HG03469 (cell line): ENCODE data around the gene HCAR1.
"Not testable (repeated sequence)": the region's sequence is repeated elsewhere in the genome, so short reads cannot be mapped to it uniquely, and the experiment has no call there.

ENCODE experiments used
- ATAC-seq: cut with Tn5 transposase; IDR thresholded peaks from one replicate; pipeline ENCODE4 v1.9.1; 2021; ENCODE audit warnings: mild to moderate bottlenecking, moderate library complexity, moderate number of reproducible peaks; ENCODE audit not compliant: unreplicated experiment

Gene HCAR1

GRCh38 chr12:122721057-122721545, 9.5 kb downstream of the HCAR1 start:
- no peak for ATAC-seq

GRCh38 chr12:122716658-122717057, 14.0 kb downstream of the HCAR1 start, which contains the start of gene HCAR3:
Gene HCAR3 (minus strand): TSS chr12:122716811. CDS start chr12:122716737, 74 bp downstream.
- ATAC-seq: not testable (repeated sequence)

GRCh38 chr12:122715211-122715610, 15.4 kb downstream of the HCAR1 start:
- not testable (repeated sequence) for ATAC-seq

- not testable (repeated sequence) for ATAC-seq
Measured at GRCh38 chr12:122713491-122714188, 17.0 kb downstream of the HCAR1 start.

- ATAC-seq: not testable (repeated sequence)
Measured at GRCh38 chr12:122711266-122711665, 19.4 kb downstream of the HCAR1 start.

- ATAC-seq: not testable (repeated sequence)
Measured at GRCh38 chr12:122710341-122710740, 20.3 kb downstream of the HCAR1 start.

- not testable (repeated sequence) for ATAC-seq
Measured at GRCh38 chr12:122709287-122709686, 21.4 kb downstream of the HCAR1 start.

- ATAC-seq: not testable (repeated sequence)
Measured at GRCh38 chr12:122703841-122704240, 26.8 kb downstream of the HCAR1 start.

DNA sequence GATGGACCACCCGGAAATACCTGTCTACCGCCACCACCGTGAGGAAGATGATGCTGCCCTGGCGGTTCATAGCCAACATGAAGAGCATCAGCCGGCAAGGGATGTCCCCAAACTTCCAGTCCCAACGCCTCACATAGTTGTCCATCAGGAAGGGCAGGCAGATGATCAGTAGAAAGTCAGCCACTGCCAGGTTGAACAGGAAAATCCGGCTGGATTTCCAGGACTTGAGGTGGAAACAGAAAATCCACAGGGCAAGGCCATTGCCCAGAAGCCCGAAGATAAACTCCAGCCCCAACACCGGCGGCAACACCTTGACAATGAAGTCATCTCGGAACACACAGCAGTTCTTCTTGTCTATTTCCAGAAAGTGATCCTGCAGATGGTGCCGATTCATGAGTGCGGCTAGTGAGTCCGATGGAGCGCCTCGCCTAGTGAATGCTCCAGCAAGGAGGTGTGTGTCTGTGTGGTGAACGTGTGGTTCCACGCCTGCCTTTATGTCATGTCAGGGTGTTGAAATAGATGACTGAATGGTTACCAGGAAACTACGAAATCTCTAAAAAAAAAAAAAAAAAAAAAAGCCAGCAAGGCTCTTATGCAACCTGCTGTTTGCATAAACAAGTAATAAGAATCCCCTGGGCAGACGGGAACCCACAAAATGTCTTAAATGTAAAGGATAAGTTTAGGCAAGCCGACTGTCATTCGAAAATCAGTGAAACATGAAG, 27.6 kb downstream of the HCAR1 start, which contains the start of gene HCAR2:
HCAR2 (minus strand) TSS at position 468 of the 722 bp plus-strand sequence; CDS start at position 394, 74 bp downstream.
- not testable (repeated sequence) for ATAC-seq

DNA sequence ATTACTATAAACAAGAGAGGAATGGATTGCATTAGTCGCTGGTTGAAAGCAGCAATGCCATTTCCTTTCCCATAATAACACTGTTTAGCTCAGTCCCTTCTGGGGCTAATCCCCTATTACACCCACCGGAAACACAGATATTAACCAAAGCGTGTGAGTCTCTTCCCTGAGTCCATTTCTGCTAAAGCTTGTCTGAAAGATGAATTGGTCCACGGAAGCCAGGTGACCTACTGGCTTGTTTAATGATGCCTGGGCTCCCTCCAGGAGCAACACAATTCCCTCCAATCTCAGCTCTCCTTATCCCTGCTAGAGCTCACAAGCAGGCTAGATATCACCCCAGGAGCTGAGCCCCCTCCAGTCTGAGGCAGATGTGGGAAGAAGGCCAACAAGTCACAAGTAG, 29.2 kb downstream of the HCAR1 start:
- not testable (repeated sequence) for ATAC-seq

DNA sequence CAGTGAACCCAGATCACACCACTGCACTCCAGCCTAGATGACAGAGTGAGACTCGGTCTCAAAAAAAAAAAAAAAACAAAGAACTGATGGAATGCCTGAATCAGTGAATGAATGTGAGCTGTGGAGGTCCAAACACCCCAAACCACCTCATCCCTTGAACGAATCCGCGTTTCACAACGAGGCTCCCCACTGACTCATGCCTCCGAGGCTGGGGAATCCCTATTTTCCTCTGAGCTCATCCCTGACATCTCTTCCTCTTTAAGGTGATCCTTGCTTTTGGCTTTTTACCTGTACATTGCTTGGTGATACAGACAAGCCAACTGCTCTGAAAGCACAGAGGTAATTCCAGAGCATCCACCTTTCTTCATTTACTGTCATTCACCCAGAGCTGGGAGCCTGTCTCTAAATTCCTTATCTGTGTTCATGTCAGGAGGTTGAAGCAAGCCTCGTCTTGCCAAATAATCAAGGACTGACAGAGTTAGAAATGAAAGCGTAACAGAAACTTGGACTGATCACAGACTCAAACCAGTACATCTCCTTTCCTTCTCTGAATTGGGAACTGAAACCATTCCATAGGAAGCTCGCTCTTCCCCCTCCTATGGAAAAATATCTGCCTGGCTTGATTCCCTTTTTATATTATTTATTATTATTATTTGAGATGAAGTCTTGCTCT, 30.5 kb downstream of the HCAR1 start:
- not testable (repeated sequence) for ATAC-seq

GRCh38 chr12:122696922-122697321, 33.7 kb downstream of the HCAR1 start:
- not testable (repeated sequence) for ATAC-seq

- no peak for ATAC-seq
Measured at GRCh38 chr12:122691566-122691965, 39.1 kb downstream of the HCAR1 start.

GRCh38 chr12:122688291-122688690, 42.4 kb downstream of the HCAR1 start:
- no peak for ATAC-seq

- ATAC-seq: no peak
Measured at GRCh38 chr12:122687086-122687485, 43.6 kb downstream of the HCAR1 start.

GRCh38 chr12:122686538-122686937, 44.1 kb downstream of the HCAR1 start:
- no peak for ATAC-seq

- ATAC-seq: no peak
Measured at GRCh38 chr12:122684297-122684813, 46.3 kb downstream of the HCAR1 start.

DNA sequence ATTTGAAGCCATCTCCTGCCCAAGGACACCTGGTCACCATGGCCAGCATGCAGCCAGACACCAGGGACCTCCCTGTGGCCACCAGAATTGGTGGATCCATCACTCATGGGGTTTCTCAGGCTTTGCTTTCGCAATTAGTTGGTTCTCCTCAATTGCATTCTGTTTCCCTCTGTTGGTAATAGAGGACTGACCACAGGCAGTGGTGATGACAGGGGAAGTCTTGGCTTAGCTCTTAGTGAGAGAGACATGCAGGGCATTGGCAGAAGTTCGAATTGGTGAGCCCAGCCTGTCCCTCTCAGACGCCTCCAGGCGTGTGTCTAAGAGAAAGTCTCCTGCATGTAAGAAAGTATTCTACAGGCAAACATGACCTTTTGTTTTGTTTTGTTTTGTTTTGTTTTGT, 48.8 kb downstream of the HCAR1 start:
- ATAC-seq: no peak

GRCh38 chr12:122680989-122681388, 49.7 kb downstream of the HCAR1 start:
- not testable (repeated sequence) for ATAC-seq

GRCh38 chr12:122676781-122677180, 53.9 kb downstream of the HCAR1 start:
- ATAC-seq: not testable (repeated sequence)
